22Rv1 (cell line): ENCODE results near the gene VHLL.

Experiments used
- H3K27ac ChIP-seq: fragments of 450-650 bp; 2 replicates; pipeline ENCODE4 v1.5.1; 2017
- ZFX ChIP-seq: fragments of 450-650 bp; IDR thresholded peaks from 2 replicates; pipeline ENCODE4 v1.6.1; 2017; ENCODE audit warnings: antibody characterized with exemption, borderline replicate concordance
- TF ChIP-seq, protein P1 (sequence below): fragments of 450-650 bp; IDR thresholded peaks from 2 replicates; pipeline ENCODE4 v1.5.1; 2017; ENCODE audit warnings: mild to moderate bottlenecking

VHLL gene

GRCh38 chr1:156253634-156254033 lies 45.5 kb downstream of the VHLL start:
- no peak overlapping the region for H3K27ac ChIP-seq
- TF ChIP-seq ZFX: no peak
- TF ChIP-seq, protein P1, sequence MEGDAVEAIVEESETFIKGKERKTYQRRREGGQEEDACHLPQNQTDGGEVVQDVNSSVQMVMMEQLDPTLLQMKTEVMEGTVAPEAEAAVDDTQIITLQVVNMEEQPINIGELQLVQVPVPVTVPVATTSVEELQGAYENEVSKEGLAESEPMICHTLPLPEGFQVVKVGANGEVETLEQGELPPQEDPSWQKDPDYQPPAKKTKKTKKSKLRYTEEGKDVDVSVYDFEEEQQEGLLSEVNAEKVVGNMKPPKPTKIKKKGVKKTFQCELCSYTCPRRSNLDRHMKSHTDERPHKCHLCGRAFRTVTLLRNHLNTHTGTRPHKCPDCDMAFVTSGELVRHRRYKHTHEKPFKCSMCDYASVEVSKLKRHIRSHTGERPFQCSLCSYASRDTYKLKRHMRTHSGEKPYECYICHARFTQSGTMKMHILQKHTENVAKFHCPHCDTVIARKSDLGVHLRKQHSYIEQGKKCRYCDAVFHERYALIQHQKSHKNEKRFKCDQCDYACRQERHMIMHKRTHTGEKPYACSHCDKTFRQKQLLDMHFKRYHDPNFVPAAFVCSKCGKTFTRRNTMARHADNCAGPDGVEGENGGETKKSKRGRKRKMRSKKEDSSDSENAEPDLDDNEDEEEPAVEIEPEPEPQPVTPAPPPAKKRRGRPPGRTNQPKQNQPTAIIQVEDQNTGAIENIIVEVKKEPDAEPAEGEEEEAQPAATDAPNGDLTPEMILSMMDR: no peak

DNA sequence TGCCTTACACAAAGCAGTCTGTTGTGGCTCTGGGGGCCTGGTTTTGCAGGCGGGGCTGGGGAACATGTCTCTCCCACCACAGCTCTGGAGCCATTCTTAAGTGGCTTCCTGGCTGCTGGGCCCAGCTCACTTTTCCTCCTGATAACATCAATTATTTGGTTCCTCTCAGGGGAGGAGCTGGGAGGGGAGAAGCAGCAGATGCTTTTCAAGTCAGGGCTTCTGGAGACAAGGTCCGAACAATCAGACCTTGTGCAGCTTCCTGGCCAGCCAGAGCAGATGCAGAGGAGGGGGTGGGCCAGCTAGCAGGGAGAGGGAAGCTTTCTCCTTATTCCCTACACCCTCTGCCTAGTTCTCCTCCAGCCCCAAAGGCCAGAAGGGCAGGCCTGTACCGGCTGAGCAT lies 47.6 kb downstream of the VHLL start:
- H3K27ac ChIP-seq: no peak overlapping the region; the same call in 1 of the 2 replicates
- TF ChIP-seq ZFX: no peak
- TF ChIP-seq, protein P1: no peak

DNA sequence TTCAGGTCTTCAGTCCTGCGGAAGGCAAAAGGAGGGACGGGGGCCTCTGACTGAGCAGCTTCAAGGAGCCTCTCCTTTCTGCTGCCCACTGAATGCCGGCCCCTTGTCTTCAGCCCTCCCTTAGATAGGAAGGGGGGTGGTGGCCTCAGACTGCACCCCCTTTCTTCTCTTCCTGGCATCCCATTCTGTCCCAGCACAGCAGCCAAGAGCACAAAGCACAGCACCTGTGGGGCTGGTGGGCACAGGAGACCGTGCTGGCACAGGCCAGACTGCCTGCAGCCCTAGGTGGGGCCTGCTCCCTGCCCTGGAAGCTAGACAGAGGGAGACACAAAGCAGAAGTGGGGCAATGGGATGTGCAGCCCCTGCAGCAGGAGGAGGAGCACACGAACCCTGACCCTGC lies 49.5 kb downstream of the VHLL start:
- peak overlapping the region; percentile 55; the same call in 1 of the 2 replicates for H3K27ac ChIP-seq
- TF ChIP-seq, protein P1: no peak
- no peak for TF ChIP-seq ZFX
